Measurements from ENCODE around the gene YPEL1.
"Not testable (repeated sequence)": the region's sequence is repeated elsewhere in the genome, so short reads cannot be mapped to it uniquely, and the experiment has no call there.

Gene YPEL1

DNA sequence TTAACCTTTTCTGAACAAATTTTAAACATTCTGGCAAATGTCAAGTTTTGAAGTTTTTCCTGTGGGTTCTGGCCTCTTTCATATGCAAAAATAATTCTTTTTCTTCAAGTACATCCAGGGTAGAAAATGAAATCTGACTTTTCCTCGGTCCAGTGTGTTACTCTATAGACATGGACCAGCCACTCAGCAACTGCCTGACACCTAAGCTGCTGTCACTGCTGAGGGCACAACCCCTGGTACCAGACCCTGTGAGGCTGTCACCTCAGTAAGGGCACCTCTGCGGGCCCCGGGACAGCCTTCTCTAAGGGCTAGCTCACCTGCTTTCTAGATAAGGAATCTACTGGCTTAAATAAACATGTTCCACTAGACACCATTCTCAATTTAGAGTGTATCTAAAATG lies 36.0 kb downstream of the YPEL1 start:
- DNase-seq (ENCODE audit: low spot score): no peak

DNA sequence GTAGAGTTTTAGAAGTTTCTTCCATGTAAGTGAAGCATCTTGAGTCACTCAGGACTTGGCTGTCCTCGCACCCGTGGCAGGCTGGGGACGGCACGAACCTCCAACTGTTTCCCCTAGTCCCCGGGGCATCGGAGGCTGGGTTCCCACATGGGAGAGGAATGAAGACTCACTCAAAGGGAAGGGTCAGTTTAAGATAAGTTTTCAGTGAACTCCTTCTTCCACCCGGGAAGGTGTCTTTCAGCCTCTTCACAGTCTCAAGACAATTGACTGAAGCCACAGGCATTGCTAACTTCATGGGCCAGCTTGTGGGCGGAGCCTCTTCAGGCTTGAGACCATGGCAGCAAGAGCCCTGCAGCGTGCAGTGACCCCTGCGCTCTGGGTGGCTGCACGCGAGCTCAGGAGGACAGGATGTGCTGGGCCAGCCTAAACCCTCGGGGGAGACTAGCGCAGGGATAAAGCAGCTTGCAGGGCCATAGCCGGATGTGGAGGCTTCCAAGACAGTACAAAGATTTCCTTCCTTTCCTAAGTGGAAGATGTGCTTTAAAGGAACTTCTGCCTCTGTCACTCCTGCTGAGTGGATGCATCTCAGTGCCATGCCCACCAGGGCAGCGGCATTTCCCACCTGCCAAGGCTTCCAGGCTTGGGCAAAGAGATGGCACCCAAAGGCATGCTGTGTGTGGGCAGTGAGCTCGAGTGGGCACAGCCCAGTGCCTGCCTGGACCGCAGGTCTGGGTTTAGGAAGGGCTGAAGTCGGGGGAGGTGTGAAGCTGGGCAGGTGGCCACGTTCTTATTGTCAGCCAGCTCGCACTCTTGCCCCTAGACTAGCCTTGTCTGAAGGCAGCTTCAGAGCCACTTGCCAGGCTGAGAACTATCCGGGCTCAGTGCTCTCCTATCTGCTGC lies 36.9 kb downstream of the YPEL1 start:
- DNase-seq (ENCODE audit: low spot score): no peak

DNA sequence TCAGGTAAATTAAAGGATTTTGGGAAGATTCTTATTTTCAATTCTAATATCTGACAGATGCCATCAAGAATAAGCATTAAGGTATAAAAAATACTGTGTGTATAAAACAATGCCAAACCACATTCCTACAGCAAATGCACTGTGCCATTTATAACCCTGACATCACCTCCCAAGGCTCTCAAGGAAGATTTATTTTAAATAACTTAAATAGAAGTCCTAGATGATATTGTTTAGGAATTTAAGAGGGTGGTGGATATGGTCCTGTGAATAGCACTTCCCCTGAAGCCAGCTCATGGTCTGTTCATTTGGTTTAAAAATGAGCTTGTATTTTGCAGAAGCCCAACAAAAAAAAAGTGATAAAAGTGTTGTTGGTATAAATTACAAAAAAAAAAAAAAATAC lies 37.7 kb downstream of the YPEL1 start:
- DNase-seq (ENCODE audit: low spot score): no peak

DNA sequence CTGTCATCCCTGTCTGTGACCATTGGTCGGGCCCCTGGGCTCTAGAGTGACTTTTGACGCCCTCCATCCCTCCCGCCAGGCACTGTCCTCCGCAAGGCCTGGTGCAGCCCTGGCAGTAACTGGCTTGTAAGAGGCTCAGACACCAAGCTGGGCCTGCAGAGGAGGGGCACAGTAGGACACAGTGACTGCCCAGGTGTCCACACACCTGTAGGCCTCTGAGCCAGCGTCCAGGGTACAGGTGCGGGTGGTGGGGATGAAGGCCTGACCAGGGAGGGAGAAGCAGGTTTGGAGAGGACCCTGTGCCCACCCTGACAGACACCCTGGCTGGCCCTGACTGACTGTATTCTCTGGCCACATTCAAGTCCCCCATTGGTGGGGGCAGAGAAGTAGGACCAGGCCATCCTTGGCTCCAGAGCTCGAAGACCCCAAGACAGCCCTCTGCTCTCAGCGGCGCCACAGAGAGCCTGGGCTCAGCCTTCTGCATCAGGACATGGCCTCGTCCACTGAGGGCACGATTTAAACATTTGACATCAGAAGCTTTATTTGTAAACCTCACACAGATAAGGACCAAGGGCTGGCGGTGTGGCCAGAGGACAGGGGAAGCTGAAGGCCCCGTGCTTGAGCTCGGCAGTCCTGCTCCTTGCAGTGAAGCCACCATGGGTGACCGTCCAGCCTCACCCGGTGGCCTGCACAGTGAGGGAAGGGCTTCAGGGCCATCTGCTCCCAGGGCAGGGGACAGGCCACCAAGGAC lies 38.4 kb downstream of the YPEL1 start:
- DNase-seq (ENCODE audit: low spot score): no peak

DNA sequence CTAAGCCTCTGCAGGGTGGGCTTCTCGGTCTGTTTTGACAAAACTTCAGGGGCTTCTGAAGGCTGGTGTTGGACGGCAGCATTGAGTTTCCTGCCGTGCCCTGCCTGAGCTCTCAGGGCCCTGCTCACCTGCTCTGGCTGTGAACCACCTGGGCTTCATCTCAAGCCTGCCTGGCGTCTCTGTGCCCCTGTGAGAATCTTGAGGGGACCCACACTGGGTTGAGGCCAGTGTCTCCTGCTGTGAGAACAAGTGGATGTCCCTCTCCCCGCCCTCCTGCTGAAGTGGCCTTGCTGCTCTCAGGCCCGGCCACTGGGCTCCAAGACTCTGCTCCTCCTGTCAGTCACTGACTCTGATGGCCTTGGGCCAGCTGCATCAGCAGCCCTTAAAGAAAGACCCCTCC lies 39.5 kb downstream of the YPEL1 start:
- DNase-seq (ENCODE audit: low spot score): no peak

DNA sequence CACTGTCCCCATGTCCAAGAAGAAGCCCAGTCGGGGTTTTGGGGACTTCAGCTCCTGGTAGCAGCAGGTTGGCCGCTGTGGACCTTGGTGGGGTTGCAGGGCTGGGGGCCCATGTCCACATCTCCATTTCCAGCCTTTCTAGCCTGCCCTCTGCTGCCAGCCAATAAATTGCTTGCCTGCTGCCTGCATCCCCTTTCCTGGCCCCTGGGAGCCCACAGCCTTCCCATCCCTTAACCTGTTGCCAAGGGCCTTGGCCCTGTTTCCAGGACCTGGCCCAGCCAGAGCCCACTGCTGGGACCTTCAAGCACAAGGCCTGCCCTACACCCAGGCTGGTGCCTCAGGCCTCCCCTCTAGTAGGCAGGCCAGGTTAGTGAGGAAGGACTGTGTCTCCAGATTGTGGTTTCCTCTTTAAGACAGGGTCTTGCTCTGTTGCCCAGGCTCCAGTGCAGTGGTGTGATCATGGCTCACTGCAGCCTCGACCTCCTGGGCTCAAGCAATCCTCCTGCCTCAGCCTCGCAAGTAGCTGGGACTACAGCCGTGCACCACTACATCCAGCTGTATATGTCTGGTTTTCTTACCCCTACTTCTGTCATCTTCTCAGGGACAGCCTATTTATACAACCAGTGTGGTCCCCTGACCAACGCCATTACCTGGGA lies 40.0 kb downstream of the YPEL1 start:
- DNase-seq (ENCODE audit: low spot score): no peak

DNA sequence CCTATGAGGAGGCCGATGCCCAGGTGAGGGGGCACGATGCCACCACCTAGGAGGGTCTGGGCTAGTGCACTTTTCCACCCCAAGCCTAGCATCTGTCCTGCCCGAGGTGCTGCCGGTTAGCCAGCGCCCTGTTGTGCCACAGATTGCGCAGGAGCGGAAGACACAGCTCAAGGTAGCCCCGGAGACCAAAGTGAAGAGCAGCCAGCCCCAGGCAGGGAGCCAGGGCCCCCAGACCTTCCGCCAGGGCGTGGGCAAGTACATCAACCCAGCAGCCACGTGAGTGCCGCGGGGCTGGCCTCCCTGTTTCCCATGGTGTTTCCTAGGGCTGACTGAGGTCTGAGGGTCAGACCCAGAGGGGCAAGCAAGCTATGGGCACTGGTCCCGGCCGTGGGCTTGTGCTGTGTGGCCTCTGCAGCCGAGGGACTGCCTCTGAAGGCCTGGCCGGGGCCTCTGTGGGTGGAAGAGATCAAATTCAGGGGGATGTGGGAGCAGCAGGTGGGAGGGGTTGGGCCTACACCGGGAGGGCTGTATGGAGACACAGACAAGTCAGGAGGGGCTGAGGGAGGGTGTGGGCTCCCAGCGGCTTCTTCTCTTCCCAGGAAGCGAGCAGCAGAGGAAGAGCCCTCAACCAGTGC lies 40.7 kb downstream of the YPEL1 start:
- no peak for DNase-seq (ENCODE audit: low spot score)

DNA sequence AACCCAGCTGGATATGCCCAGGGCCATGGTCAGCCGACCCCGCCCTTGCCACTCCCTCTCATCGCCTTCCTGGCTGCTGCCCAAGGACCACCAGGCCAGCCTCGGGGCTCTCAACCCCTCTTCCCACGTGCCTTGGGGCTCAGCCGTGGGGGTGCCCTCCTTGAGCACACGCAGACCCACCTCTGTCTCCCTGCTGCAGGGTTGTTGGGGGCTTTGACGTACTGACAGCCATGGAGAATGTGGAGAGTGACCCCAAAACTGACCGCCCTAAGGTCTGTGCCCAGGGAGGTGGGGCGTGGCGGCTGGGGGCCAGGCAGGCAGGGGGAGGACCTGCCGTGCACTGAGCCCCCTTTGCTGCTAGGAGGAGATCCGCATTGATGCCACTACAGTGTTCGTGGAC lies 41.2 kb downstream of the YPEL1 start:
- DNase-seq (ENCODE audit: low spot score): no peak

DNA sequence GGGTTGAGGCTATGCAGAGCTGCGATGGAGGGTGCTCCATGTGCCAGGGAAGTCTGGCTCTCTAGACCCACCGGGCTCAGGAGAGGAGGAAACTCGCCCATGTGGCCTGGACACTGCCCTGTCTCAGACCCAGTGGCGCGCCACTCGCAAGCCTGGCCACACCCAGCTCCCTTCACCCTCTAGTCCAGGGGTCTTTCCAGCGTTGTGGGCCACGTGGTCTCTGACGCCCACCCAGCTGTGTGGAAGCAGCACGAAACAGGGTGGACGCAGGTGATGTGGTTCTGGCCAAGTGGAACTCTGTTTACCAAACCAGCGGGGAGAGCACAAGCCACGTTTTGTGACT lies 41.6 kb downstream of the YPEL1 start:
- DNase-seq (ENCODE audit: low spot score): no peak

DNA sequence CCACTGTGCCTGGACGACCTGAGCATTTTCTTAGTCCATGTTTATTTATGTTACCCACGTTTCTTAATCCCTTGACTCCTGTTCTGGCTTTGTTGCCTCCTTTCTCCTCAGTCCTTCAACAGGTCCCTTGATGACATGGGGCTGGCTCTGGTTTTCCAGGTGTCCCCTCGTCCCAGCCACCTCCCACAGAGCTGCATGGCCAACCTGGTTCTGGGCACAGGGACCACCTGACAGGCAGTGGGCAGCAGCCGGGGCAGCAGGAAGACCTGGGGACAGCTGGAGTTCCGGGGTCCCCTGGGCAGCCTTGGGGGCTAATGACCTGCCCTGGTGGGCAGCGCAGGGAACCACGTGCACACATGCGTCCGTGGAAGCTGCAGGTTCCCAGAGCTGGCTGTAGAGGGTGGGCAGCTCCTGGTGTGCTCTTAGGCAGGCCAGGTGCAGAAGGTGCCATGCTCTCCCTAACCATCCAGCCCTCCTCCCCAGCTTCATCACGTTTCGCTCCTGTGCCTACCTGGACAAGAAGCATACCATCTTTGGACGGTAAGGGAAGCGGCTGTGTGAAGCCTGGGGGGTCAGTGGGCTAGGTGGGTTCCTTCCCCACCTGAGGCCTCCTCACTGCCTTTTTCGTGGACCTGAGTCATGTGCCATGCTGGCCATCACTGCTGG lies 42.1 kb downstream of the YPEL1 start:
- no peak for DNase-seq (ENCODE audit: low spot score)

DNA sequence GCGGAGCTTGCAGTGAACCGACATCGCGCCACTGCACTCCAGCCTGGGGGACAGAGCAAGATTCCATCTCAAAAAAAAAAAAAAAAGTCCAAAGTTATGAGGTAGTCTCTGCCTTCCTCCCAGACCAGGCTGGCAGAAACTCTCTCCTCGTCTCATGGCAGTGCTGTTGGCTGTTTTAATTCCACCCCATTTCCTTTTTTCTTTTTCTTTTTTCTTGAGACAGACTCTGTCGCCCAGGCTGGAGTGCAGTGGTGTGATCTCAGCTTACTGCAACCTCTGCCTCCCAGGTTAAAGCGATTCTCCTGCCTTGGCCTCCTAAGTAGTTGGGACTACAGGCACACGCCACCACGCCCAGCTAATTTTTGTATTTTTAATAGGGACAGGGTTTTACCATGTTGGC lies 42.7 kb downstream of the YPEL1 start:
- not testable (repeated sequence) for DNase-seq (ENCODE audit: low spot score)

DNA sequence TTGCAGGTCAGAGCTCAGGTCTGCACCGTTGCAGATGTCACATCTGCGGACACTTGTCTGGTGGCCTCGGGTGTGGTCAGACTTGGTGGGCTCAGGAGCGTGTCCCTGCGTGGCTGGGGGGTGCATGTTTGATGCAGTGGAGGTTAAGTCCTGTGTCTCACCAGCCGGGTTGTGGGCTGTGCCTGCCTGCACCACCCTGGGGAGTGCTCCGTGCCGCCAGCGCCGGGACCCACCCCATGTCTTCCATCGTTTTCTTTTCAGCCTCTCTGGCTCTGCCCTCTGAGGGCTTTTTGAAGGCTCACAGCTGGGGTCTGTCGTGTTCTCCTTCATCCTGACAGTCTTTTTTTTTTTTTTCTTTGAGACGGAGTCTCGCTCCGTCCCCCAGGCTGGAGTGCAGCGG lies 43.8 kb downstream of the YPEL1 start:
- DNase-seq (ENCODE audit: low spot score): no peak

DNA sequence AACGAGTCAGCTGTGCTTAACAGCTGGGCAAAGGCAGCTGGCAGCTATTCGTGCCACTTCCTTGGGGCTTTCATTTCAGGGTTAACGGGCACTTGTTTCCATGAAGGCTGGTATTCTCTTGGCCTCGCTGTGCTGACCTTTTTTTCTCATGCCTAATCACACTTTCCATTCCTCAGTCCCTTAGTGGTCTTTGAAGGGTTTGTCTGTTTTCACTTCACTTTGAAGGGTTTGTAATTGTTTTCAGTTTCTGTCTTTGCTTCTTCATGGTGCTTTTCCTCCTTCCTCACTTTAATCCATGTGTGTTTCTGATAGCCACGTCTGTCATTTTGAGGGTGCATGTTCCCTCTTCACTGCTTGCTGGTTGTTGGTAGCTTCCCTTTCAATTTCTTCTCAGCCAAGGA lies 45.2 kb downstream of the YPEL1 start:
- no peak for DNase-seq (ENCODE audit: low spot score)

DNA sequence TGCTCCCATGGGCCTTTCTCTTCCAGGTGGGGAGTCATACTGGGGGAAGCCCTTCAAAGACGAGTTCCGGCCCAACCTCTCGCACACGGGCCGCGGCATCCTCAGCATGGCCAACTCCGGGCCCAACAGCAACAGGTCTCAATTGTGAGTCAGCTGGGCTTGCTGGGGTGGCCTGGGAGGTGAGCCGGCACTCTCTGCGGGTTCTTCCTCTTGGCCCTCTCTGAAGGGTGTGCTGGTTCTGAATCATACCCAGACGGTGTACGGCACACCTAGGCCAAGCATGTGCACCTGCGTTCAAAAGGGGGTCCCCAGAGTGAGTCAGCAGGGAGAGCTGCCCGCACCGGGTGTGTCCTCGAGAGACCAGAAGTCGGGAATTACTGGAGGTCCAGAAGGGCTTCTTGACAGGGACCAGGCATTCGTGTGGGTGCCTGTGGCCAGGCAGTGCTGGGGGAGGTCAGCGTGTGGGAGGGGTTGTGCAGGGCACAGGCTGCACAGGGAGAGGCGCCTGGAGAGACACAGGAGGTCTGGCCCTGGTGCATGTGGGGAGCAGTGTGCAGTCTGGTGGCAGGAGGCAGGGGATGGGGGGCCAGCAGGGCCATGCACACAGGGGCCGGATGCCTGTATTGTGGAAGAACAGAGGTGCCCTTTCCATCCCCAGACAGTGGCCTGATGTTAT lies 46.8 kb downstream of the YPEL1 start:
- no peak for DNase-seq (ENCODE audit: low spot score)

DNA sequence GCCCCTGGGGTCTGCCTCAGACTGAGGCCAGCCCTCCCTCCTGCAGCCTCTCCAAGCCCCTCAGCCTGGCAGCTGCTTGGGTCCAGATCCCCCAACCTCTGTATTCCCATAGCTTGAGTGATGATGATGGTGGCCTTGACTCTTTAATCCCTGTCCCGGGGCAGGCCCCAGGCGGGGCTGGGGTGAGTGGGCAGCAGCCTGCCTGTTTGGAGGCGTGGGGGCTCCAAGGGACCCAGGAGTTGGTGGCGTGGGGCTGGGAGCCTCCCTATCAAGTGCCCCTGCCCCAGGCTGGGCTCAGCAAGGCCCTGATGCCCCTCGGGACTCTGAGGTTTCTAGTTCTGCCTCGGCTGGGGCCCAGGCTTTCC lies 47.3 kb downstream of the YPEL1 start:
- DNase-seq (ENCODE audit: low spot score): no peak

DNA sequence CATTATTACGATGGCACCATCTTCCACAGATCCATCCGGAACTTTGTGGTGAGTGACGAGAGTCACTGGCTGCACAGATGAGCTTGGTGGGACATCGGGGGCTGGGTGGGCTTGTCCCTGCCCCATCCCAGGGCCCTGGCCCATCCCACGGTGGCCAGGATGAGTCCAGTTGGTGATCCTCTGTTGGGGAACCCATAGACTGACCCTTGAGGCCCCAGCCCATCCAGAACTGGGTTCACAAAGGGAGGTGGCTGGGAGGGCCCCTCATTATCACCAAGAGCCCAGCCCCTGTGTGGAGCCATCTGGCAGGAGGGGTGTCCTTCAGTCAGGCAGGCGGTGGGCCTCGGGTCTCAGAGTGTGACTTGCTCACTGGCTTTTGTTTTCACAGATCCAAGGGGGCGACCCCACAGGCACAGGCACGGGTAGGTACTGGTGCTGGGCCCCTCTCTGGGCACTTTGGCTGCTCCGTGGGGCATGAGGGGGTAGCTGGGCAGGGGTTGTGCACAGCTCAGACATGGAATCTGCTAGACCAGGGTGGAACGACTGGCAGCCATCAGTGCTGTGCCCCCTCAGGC lies 47.8 kb downstream of the YPEL1 start:
- DNase-seq (ENCODE audit: low spot score): no peak

DNA sequence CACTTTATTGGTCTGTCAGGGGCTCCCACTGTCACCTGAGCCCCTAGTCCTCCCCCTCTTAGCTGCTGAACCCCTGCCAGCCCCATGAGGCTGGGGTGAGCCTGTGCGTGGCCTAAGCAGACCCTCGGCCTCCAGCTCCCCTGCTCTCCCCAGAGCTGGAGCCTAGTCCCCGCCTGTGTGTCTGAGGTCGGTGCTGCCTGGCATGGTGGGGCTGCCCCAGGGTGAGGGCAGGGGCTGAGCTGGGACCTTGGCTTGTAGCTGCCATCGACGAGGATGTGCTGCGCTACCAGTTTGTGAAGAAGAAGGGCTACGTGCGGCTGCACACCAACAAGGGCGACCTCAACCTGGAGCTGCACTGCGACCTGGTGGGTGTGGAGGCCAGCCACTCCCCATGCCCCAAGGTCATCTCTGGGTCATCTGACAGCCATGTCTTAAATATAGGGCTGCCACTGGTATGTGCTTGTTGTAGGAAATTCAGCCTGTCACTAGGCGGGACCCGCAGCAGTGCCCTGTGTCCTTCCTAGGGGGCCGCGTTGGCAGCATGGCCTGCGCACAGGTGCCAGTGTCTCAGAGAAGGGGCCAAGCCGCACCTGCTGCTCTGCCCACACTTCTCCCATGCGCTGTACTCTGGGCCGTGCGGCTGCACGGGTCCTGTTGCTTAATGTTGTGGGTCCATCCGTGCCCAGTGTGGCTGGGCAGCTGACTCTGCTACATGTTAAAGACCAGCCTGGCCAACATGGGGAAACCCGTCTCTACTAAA lies 48.8 kb downstream of the YPEL1 start:
- no peak for DNase-seq (ENCODE audit: low spot score)

DNA sequence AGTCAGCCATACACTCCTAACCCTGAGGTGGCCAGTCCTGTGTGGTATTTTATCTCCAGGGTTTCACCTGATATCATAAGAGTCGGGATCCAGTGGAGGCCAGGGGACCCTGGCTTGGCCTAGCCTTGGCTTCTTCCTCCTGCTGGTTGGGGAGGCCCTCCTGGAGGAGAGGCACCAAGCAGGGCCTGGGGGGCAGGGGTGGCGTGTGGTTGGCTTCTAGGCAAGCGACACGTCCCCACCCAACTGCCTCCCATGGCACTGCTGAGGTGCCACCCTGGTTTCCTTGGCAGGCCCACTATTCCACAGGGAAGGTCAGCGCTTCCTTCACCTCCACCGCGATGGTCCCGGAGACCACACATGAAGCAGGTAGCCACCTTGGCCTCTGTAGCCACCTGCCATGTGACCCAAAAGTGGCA lies 49.4 kb downstream of the YPEL1 start:
- no peak for DNase-seq (ENCODE audit: low spot score)

DNA sequence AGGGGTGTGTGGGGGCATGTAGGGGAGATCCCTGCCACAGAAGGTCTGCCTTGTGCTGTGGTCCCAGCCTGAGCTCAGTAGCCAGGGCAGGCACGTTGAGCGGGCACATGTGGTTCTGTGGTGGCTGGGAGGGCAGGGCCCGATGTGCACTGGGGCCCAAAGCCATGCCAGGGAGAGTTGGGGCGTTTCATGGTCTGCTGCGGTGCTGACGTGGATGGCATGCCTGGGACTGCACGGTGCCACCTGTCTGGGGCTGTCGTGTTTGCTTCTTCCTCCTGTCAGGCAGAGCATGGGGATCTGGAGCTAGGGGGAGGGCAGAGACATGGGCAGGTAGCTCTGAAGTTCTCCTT lies 50.5 kb downstream of the YPEL1 start:
- DNase-seq (ENCODE audit: low spot score): no peak

DNA sequence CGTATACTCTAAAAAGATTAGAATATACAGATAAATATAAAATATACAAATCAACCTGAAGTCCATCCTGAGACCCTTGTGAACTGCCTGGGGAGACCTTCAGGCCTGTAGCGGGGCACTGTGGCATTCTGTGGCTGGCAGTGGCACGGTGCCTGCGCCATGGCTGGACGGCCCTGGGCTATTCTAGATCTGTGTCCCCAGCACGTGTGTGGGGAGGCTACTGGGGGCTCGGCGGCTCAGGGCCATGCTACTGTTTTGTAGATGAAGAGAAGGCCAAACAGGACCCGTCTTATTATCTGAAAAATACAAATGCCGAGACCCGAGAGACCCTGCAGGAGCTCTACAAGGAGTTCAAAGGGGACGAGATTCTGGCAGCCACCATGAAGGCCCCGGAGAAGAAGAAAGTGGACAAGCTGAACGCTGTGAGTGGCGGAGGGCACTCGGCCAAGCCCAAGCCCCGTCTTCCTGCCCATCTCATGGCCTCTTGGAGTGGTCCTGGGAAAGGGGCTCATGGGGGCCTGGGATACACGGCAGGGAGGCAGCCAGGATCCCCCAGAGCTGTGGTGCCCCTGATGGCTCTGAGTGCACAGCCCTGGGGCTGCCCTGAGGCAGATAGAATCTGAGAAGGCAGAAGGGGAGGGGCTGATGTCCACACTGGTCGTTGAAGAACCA lies 51.0 kb downstream of the YPEL1 start:
- DNase-seq (ENCODE audit: low spot score): no peak
